Muscle of back (tissue), 11 donors: ENCODE data around the gene TIE1. TPM values are rescaled to one million over a fixed set of nuclear protein-coding genes. Genes with fewer than 3 reads are reported as not detected.

ENCODE experiments used
- DNase-seq, 3 donors: peaks; one replicate each; pipeline versions ENCODE4 v3.0.0 to v3.0.0-alpha.2; 2013
- polyA plus RNA-seq, 10 donors: library from polyadenylated mRNA; unstranded; fragments of 120-200 nt; gene quantifications; one replicate each; pipeline ENCODE4 v1.2.1, GENCODE V29; 2013; ENCODE audit not compliant: insufficient read length in 10 of 10

Gene TIE1
- polyA plus RNA-seq, 10 donors: 29.3 to 58.5 (median 42.2) TPM

- DNase-seq: no peak
Observed at GRCh38 chr1:43308635-43309404, 8.0 kb downstream of the TIE1 start.

GRCh38 chr1:43309405-43310025 is 8.7 kb downstream of the TIE1 start:
- no peak for DNase-seq

GRCh38 chr1:43311521-43311920 is 10.7 kb downstream of the TIE1 start:
- DNase-seq: no peak

- DNase-seq: no peak
Observed at GRCh38 chr1:43312212-43312623, 11.4 kb downstream of the TIE1 start.

GRCh38 chr1:43312663-43313515 is 12.1 kb downstream of the TIE1 start:
- DNase-seq: no peak

GRCh38 chr1:43313771-43314170 is 13.0 kb downstream of the TIE1 start:
- no peak for DNase-seq

GRCh38 chr1:43314233-43314632 is 13.5 kb downstream of the TIE1 start:
- no peak for DNase-seq

- DNase-seq: no peak
Observed at GRCh38 chr1:43315481-43315880, 14.7 kb downstream of the TIE1 start.

GRCh38 chr1:43315963-43316737 is 15.4 kb downstream of the TIE1 start:
- no peak for DNase-seq

GRCh38 chr1:43316738-43317520 is 16.1 kb downstream of the TIE1 start:
- no peak for DNase-seq

- DNase-seq: no peak
Observed at GRCh38 chr1:43317817-43318471, 17.2 kb downstream of the TIE1 start.

- no peak for DNase-seq
Observed at GRCh38 chr1:43318831-43319230, 18.0 kb downstream of the TIE1 start.

GRCh38 chr1:43319288-43319687 is 18.5 kb downstream of the TIE1 start:
- no peak for DNase-seq

GRCh38 chr1:43319766-43320165 is 19.0 kb downstream of the TIE1 start:
- no peak for DNase-seq

- no peak for DNase-seq
Observed at GRCh38 chr1:43321331-43321891, 20.6 kb downstream of the TIE1 start.

- DNase-seq: no peak
Observed at GRCh38 chr1:43322506-43322905, 21.7 kb downstream of the TIE1 start.

GRCh38 chr1:43324810-43325209 is 24.0 kb downstream of the TIE1 start:
- DNase-seq: no peak

- no peak for DNase-seq
Observed at GRCh38 chr1:43325381-43325780, 24.6 kb downstream of the TIE1 start.

GRCh38 chr1:43327549-43328292 is 26.9 kb downstream of the TIE1 start:
- DNase-seq: no peak
